Measurements from ENCODE around the gene ELN. TPM values are rescaled to one million over a fixed set of nuclear protein-coding genes. Genes with fewer than 3 reads are reported as not detected.

Gene ELN
- total RNA-seq, 1 donor from 2014 or later: 41.2 TPM

DNA sequence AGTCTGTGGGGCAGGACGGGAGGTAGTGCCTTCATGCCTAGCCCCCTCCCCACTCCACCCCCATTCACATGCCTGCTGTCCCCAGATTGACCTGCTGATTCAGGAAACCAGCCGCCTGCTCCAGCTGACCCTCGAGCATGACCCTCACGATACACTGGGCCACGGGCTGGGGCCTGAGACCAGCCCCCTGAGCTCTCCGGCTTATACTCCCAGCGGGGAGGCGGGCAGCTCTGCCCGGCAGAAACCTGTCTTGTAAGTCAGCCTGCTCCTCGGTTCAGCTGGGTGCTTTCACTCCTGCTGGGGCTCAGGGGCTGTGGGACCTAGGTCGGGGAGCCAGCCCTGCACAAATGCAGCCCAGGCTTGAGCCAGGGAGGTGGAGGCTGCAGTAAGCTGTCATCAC is 78.0 kb downstream of the ELN start:
- DNase-seq (ENCODE audit: low spot score): no peak
- intact Hi-C loops (cut with DNase I): no loop called here

DNA sequence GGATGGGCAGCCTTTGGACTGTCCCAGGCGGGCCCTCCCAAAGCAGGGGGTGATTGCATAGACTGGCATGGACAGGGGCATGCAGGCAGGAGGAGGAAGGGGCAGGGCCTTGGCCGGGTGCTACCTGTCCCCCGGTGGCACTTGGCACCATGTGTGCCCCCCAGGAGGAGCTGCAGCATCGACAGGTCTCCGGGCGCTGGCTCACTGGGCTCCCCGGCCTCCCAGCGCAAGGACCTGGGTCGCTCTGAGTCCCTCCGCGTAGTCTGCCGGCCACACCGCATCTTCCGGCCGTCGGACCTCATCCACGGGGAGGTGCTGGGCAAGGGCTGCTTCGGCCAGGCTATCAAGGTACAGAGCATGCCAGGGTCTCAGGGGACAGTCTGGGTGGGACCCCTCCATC is 78.9 kb downstream of the ELN start:
- no peak for DNase-seq (ENCODE audit: low spot score)
- intact Hi-C loops (cut with DNase I): no loop called here

DNA sequence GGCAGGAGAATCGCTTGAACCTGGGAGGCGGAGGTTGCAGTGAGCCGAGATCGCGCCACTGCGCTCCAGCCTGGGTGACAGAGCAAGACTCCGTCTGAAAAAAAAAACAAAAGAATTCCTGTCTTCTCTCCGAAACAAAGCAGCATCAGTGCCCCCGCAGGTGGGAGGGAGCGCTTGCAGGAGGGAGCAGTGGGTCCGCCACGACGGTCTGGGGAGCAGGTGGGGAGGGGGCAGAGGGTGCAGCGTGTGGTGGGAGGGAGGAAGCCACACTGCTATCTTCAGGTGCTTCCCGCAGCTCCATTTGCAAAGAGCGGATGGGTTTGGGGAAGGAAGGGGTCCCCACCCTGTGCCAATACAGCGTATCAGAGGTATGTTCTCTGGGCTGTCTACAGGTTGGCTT is 87.4 kb downstream of the ELN start:
- DNase-seq (ENCODE audit: low spot score): no peak
- intact Hi-C loops (cut with DNase I): no loop called here

DNA sequence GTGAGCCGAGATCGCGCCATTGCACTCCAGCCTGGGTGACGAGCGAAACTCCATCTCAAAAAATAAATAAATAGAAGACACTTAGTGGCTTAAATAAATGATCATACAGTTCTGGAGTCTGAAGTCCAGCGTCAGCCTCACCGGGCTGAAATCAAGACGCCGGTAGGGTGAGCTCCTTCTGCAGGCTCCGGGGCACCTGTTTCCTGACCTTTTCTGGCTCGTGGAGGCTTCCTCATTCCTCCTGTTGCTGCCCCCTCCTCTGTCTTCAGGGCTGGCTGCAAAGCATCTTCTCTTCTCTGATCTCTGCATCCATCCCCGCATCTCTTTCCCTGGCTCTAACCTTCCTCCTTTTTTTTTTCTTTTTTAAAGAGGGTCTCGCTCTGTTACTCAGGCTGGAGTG is 88.4 kb downstream of the ELN start:
- intact Hi-C loops (cut with DNase I): no loop called here
- DNase-seq (ENCODE audit: low spot score): no peak

Other genes with a start within 250 kb of the ELN start
- gene CLDN4, start 197.2 kb upstream of the ELN start, total RNA-seq: not detected
- gene METTL27, start 185.7 kb upstream of the ELN start, total RNA-seq: 0.35 TPM
- not detected for gene TMEM270, start 167.0 kb upstream of the ELN start, total RNA-seq
- 13.6 TPM for gene LIMK1, start 55.6 kb downstream of the ELN start, total RNA-seq
- 168 TPM for gene EIF4H, start 146.2 kb downstream of the ELN start, total RNA-seq
- 2.3 TPM for gene LAT2, start 181.8 kb downstream of the ELN start, total RNA-seq
- 8.3 TPM for gene RFC2, start 226.2 kb downstream of the ELN start, total RNA-seq